HAP-1 (cell line): ENCODE results near the gene SLC6A6.

Source experiments
- DNase-seq, 2 experiments: peaks; one replicate each; pipeline ENCODE4 v3.0.0-alpha.2; 2016 to 2020; ENCODE audit warnings: low spot score in 2 of 2
- H3K27me3 ChIP-seq: fragments of 250-450 bp; sonication (Bioruptor Pico); 2 replicates; pipeline ENCODE4 v1.5.1; 2020; ENCODE audit warnings: low read depth, mild to moderate bottlenecking, moderate library complexity
- H3K36me3 ChIP-seq: fragments of 250-450 bp; sonication (Bioruptor Pico); replicated peaks from 2 replicates; pipeline ENCODE4 v1.5.1; 2020; ENCODE audit warnings: mild to moderate bottlenecking
- H3K4me1 ChIP-seq: fragments of 250-450 bp; sonication (Bioruptor Pico); 2 replicates; pipeline ENCODE4 v1.5.1; 2020; ENCODE audit warnings: mild to moderate bottlenecking
- H3K4me3 ChIP-seq: fragments of 250-450 bp; sonication (Bioruptor Pico); 2 replicates; pipeline ENCODE4 v1.5.1; 2020; ENCODE audit warnings: mild to moderate bottlenecking, moderate library complexity
- H3K9me3 ChIP-seq: fragments of 250-450 bp; sonication (Bioruptor Pico); 2 replicates; pipeline ENCODE4 v1.5.1; 2020; ENCODE audit warnings: mild to moderate bottlenecking, moderate library complexity
- in situ Hi-C: fragments of 300-500 bp; cut with MboI; formaldehyde crosslinking; loops from 3 replicates; pipeline ENCODE4 v1.14.3; 2020; ENCODE audit warnings: low sequenced_read_pairs, inconsistent platforms, mixed read lengths

Gene SLC6A6

DNA sequence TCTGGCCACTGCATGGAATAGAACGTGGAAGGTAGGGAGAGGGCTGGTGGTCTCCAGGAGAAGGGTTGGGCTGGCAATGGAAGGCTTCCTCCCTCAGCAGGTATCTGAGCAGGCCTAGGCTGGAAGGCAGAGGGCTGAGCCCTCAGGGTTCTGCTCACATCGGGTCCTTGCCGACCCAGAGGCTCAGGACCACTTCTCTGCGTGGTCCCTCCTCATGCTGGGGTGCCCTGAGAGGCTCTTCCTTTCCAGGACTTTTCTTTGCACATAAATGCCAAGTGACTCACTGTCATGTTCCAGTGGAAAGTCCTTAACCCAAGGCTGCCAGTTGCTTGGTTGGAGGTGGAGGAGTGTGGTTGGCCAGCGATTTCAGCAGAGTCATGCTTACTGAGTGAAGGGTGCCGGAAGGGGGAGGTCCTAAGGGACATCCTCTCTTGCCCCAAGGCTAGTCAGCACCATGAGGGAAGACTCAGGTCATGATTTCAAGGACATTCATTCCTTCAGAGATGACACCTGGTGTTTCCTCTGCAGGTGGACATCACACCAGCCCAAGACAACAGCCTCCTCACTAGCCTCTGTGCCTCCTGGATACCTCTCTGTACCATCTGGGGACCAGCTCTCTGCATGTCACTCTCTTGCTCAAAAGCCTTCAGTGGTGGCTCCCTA, 8.2 kb downstream of the SLC6A6 start:
- H3K4me3 ChIP-seq: no peak overlapping the region
- in situ Hi-C loops: no loop called here
- no peaks in the 10 kb centered on the region for H3K27me3 ChIP-seq
- H3K36me3 ChIP-seq: peaks cover 10% of the 10 kb centered on the region
- no peak for DNase-seq
- H3K4me1 ChIP-seq: peaks cover 9% of the 10 kb centered on the region
- H3K9me3 ChIP-seq: no peaks in the 10 kb centered on the region

GRCh38 chr3:14411166-14411526, 8.7 kb downstream of the SLC6A6 start:
- in situ Hi-C loops: no loop called here
- no peak for DNase-seq
- no peaks in the 10 kb centered on the region for H3K27me3 ChIP-seq
- no peaks in the 10 kb centered on the region for H3K9me3 ChIP-seq
- H3K4me1 ChIP-seq: peaks cover 9% of the 10 kb centered on the region
- H3K36me3 ChIP-seq: peaks cover 10% of the 10 kb centered on the region
- H3K4me3 ChIP-seq: no peak overlapping the region

DNA sequence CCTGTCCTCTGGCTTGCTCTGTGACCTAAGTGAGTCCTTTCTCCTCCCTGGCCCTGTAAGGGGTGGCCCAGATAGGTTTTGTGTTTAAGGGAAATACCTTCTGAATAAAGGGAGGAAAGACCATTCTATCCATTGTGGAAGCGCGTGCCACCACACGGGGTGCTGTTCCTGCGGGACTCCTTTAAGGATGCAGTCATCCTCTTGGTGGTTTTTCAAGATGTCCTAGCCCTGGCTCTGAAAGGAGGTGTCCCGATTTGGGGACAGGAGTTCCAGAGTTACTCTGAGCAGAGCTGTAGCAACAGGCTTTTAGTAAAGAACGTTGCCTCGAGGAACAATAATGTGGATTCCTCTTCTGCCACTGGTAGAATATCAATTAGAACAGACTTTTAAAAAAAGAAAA, 9.6 kb downstream of the SLC6A6 start:
- Histone ChIP-seq H3K9me3 (no peaks in the 10 kb centered on the region), H3K27me3 (no peaks in the 10 kb centered on the region), H3K4me3 (no peak overlapping the region), H3K4me1 (peaks cover 9% of the 10 kb centered on the region), H3K36me3 (peaks cover 15% of the 10 kb centered on the region)
- in situ Hi-C loops: no loop called here
- peak in 1 of 2 experiments; percentile 30 for DNase-seq

GRCh38 chr3:14412831-14413380, 10.5 kb downstream of the SLC6A6 start:
- Histone ChIP-seq H3K27me3 (no peaks in the 10 kb centered on the region), H3K36me3 (peaks cover 15% of the 10 kb centered on the region), H3K4me3 (no peak overlapping the region), H3K9me3 (no peaks in the 10 kb centered on the region), H3K4me1 (peaks cover 9% of the 10 kb centered on the region)
- peak in 1 of 2 experiments; percentile 26 for DNase-seq
- in situ Hi-C loops: no loop called here

GRCh38 chr3:14413381-14414071, 11.1 kb downstream of the SLC6A6 start:
- peak; percentile 33 to 66 for DNase-seq
- in situ Hi-C loops: no loop called here
- H3K4me1 ChIP-seq: peaks cover 9% of the 10 kb centered on the region
- peaks cover 18% of the 10 kb centered on the region for H3K36me3 ChIP-seq
- H3K27me3 ChIP-seq: no peaks in the 10 kb centered on the region
- H3K9me3 ChIP-seq: no peaks in the 10 kb centered on the region
- no peak overlapping the region for H3K4me3 ChIP-seq

GRCh38 chr3:14414846-14415464, 12.5 kb downstream of the SLC6A6 start:
- H3K4me3 ChIP-seq: no peak overlapping the region
- peaks cover 9% of the 10 kb centered on the region for H3K4me1 ChIP-seq
- in situ Hi-C loops: no loop called here
- DNase-seq: no peak
- no peaks in the 10 kb centered on the region for H3K27me3 ChIP-seq
- peaks cover 18% of the 10 kb centered on the region for H3K36me3 ChIP-seq
- H3K9me3 ChIP-seq: no peaks in the 10 kb centered on the region

GRCh38 chr3:14415501-14415900, 13.1 kb downstream of the SLC6A6 start:
- Histone ChIP-seq H3K27me3 (no peaks in the 10 kb centered on the region), H3K9me3 (no peaks in the 10 kb centered on the region), H3K4me3 (no peak overlapping the region), H3K4me1 (peaks cover 9% of the 10 kb centered on the region), H3K36me3 (peaks cover 18% of the 10 kb centered on the region)
- no peak for DNase-seq
- in situ Hi-C loops: no loop called here

- in situ Hi-C loops: no loop called here
- no peaks in the 10 kb centered on the region for H3K27me3 ChIP-seq
- no peaks in the 10 kb centered on the region for H3K9me3 ChIP-seq
- no peak overlapping the region for H3K4me3 ChIP-seq
- DNase-seq: no peak
- H3K36me3 ChIP-seq: peaks cover 10% of the 10 kb centered on the region
- peaks cover 9% of the 10 kb centered on the region for H3K4me1 ChIP-seq
Measured at GRCh38 chr3:14416453-14416852, 14.0 kb downstream of the SLC6A6 start.

GRCh38 chr3:14418296-14419250, 16.2 kb downstream of the SLC6A6 start:
- no peak for DNase-seq

GRCh38 chr3:14422016-14422963, 19.9 kb downstream of the SLC6A6 start:
- no peaks in the 10 kb centered on the region for H3K4me1 ChIP-seq

More at GRCh38 chr3:14418296-14419250, 16.2 kb downstream of the SLC6A6 start:
- no peaks in the 10 kb centered on the region for H3K27me3 ChIP-seq
- H3K9me3 ChIP-seq: no peaks in the 10 kb centered on the region
- H3K4me1 ChIP-seq: no peaks in the 10 kb centered on the region
- H3K4me3 ChIP-seq: no peak overlapping the region
- in situ Hi-C loops: no loop called here
- H3K36me3 ChIP-seq: peaks cover 8% of the 10 kb centered on the region

GRCh38 chr3:14423197-14423743, 20.9 kb downstream of the SLC6A6 start:
- Histone ChIP-seq H3K4me1 (no peaks in the 10 kb centered on the region), H3K27me3 (no peaks in the 10 kb centered on the region), H3K4me3 (no peak overlapping the region), H3K9me3 (no peaks in the 10 kb centered on the region), H3K36me3 (no peaks in the 10 kb centered on the region; the same call in none of the 2 replicates)
- in situ Hi-C loops: no loop called here
- no peak for DNase-seq

More at GRCh38 chr3:14422016-14422963, 19.9 kb downstream of the SLC6A6 start:
- H3K4me3 ChIP-seq: no peak overlapping the region
- in situ Hi-C loops: no loop called here
- no peak for DNase-seq
- no peaks in the 10 kb centered on the region for H3K9me3 ChIP-seq
- peaks cover 3% of the 10 kb centered on the region for H3K36me3 ChIP-seq
- H3K27me3 ChIP-seq: no peaks in the 10 kb centered on the region

- DNase-seq: no peak
- no peaks in the 10 kb centered on the region; the same call in none of the 2 replicates for H3K36me3 ChIP-seq
- H3K4me3 ChIP-seq: no peak overlapping the region
- no peaks in the 10 kb centered on the region for H3K4me1 ChIP-seq
- in situ Hi-C loops: no loop called here
- H3K27me3 ChIP-seq: no peaks in the 10 kb centered on the region
- no peaks in the 10 kb centered on the region for H3K9me3 ChIP-seq
Measured at GRCh38 chr3:14423963-14424362, 21.6 kb downstream of the SLC6A6 start.
